HUES48 (cell line): ENCODE results near the gene GPR162.

Source experiments
- H3K27ac ChIP-seq: one replicate; pipeline ENCODE4 v1.7.0; 2013; ENCODE audit warnings: low read depth, low read length, inconsistent platforms
- H3K27me3 ChIP-seq: 2 replicates; pipeline ENCODE4 v1.6.1; 2013; ENCODE audit warnings: mild to moderate bottlenecking, low read length; ENCODE audit not compliant: control insufficient read depth, insufficient read depth
- H3K36me3 ChIP-seq: 2 replicates; pipeline ENCODE4 v1.6.1; 2013; ENCODE audit warnings: low read length; ENCODE audit not compliant: control insufficient read depth, insufficient read depth
- H3K4me1 ChIP-seq: 2 replicates; pipeline ENCODE4 v1.6.1; 2013; ENCODE audit warnings: mild to moderate bottlenecking, low read length; ENCODE audit not compliant: control insufficient read depth, insufficient read depth
- H3K4me3 ChIP-seq: 2 replicates; pipeline ENCODE4 v1.5.1; 2013; ENCODE audit warnings: mild to moderate bottlenecking, low read depth, low read length
- H3K9ac ChIP-seq: 2 replicates; pipeline ENCODE4 v1.6.1; 2013; ENCODE audit warnings: mild to moderate bottlenecking, low read depth, low read length, moderate library complexity
- H3K9me3 ChIP-seq: 2 replicates; pipeline ENCODE4 v1.6.1; 2013; ENCODE audit warnings: low read length; ENCODE audit not compliant: control insufficient read depth, insufficient read depth

GPR162 gene

DNA sequence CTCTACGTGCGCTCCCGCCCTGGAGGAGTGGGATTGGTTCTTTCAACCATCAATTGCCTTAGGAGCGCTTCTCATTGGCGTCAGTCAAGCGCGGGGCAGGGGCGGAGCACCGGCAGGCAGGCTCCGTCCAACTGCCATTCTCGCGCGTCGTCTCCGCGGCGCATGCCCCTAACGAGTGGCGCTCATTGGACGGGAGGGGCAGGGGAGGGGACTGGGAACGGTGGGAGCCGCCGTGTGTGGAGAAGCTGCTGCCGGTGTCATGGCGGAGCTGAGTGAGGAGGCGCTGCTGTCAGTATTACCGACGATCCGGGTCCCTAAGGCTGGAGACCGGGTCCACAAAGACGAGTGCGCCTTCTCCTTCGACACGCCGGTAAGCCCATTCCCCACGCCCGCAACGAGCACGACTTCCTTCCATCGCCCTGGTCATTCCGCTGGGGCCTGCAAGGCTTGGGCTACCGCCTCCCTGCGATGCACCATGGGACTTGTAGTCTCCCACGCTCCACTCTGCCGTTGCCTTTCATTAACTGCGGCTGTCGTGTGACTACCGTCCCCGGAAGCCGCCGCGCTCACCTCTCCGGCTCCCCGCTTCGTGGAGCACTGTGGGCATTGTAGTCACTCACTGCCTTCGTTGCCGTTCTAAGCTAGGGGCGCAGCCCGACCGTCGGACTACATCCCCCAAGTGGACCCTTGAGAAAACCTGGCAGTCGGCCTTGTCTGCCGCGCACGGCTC, 30.5 kb downstream of the GPR162 start, which contains the start of gene USP5:
USP5 (plus strand) TSS at position 230 of the 730 bp plus-strand sequence; CDS start at position 260, 30 bp downstream.
- Histone ChIP-seq H3K36me3 (peaks cover 47% of the 10 kb centered on the region), H3K27ac (peak within 1 kb of the TSS; percentile 85), H3K4me3 (peak within 1 kb of the TSS; percentile 88), H3K9ac (peak within 1 kb of the TSS; percentile 62), H3K27me3 (no peaks in the 10 kb centered on the region), H3K4me1 (peaks cover 10% of the 10 kb centered on the region), H3K9me3 (no peaks in the 10 kb centered on the region)

DNA sequence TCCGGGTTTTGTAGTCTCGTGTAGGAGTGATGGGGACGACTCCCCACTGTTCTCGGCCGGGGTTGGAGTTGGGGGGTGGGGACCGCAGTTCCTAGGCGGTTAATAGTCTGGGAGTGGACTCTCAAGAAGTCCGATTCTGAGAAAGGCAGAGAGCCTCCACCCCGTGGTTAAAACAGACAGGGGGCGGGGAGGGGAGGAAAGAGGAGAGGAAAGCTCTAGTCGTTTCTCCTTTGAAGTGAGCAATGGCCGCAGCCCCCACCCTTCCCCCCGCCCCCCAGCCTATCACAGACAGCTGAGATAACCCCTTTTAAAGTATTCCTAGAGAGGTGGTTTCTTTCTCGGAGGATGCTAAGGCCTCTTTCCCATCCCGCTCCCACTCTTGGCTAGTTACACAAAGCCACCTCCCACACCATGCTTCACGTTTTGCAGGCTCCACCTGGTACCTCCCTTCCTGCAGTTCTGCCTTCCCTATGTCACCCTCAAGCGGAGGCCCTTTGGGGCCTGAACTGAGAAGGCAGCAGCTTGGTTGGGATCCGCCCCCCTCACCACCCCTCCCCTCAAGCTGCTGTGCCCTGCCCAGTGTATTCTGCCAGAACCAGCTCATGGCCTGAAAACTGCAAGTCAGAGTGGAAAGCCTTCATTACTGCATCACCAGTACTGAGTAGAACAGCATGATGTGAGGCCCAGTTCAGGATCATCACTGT, 31.2 kb downstream of the GPR162 start:
- Histone ChIP-seq H3K27ac (peak overlapping the region; percentile 77), H3K9me3 (no peaks in the 10 kb centered on the region), H3K9ac (no peak overlapping the region), H3K27me3 (no peaks in the 10 kb centered on the region), H3K4me3 (peak overlapping the region; percentile 88), H3K36me3 (peaks cover 47% of the 10 kb centered on the region), H3K4me1 (peaks cover 10% of the 10 kb centered on the region)

DNA sequence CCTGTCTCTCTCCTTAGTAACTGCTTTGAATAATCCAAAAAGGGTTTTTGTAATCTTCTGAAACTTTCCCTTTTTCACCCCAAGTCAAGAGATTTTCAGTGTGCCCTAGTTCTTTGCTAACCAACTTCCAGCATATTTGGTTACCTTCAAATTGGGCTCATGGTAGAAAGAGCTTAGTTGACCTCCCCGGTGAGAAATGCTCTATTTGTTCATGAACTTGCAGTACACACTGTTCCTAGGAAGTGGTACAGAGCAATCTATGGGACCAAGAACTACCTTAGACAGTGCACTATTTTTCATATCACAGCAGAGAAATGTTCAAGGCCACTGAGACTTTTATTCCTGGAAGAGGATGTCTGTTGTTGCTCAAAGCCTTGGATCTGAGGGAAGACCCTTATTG, 32.0 kb downstream of the GPR162 start:
- Histone ChIP-seq H3K27ac (peak overlapping the region; percentile 77), H3K9me3 (no peaks in the 10 kb centered on the region), H3K4me3 (no peak overlapping the region; the same call in 1 of the 2 replicates)

DNA sequence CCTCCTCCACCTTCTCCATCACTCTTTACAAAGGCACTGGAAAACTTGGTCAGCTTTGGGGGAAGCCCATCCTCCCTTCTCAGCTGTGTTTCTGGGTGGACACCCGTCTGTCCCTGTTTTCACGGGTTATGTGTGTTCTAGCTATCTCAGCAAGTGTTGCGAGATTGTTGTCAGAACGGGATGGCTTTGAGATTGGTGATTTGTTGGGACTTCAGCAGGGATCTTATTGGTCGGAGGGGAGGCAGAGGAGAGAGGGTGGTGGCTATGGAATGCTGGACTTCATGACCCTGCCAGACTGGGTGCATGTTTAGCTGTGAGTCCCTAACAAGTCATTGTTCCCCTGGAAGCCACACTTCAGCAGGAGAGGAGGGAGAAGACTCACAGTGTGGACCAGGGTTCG, 32.4 kb downstream of the GPR162 start:
- Histone ChIP-seq H3K9ac (no peak overlapping the region), H3K27me3 (no peaks in the 10 kb centered on the region), H3K9me3 (no peaks in the 10 kb centered on the region), H3K36me3 (peaks cover 49% of the 10 kb centered on the region), H3K4me3 (no peak overlapping the region), H3K4me1 (peaks cover 10% of the 10 kb centered on the region), H3K27ac (no peak overlapping the region)

More for the DNA sequence above, 32.0 kb downstream of the GPR162 start:
- Histone ChIP-seq H3K9ac (no peak overlapping the region), H3K4me1 (peaks cover 10% of the 10 kb centered on the region), H3K27me3 (no peaks in the 10 kb centered on the region), H3K36me3 (peaks cover 49% of the 10 kb centered on the region)

DNA sequence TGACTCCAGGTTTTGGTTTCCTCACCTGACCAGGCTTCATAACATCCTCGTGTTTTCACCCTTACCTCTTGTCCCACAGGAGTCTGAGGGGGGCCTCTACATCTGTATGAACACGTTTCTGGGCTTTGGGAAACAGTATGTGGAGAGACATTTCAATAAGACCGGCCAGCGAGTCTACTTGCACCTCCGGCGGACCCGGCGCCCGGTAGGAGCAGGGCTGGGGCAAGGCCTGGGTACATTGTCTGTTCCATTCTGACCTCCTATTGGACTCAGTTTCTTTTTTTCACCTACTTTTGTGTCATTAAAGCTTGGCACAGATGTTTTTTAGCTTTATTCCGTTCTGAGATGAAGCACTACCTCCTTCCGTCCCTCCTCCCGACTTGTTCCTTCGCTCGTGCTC, 33.7 kb downstream of the GPR162 start:
- peaks cover 52% of the 10 kb centered on the region for H3K36me3 ChIP-seq

DNA sequence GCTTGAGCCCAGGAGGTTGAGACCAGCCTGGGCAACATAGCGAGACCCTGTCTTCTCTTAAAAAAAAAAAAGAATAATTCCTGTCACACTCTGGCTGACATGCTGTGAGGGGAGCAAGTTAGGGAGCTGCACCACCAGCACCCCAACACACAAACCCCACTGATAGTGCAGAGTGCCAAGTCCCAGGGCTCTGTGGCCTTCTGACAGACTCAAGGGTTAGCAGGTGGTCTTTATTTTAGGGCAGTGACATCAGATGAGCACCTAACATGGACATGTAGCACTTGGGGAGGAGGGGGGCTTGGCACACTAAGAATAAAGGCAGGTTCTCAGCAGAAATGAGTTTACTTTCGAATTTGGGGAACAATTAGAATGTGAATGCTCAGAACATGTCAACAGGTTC, 37.2 kb downstream of the GPR162 start:
- Histone ChIP-seq H3K4me3 (no peak overlapping the region), H3K4me1 (0 out of 2 replicates have a peak, but pooled peaks cover under 1% of the 10 kb centered on the region), H3K27ac (no peak overlapping the region), H3K9me3 (no peaks in the 10 kb centered on the region), H3K36me3 (peaks cover 86% of the 10 kb centered on the region), H3K27me3 (no peaks in the 10 kb centered on the region), H3K9ac (no peak overlapping the region)

More for the DNA sequence above, 33.7 kb downstream of the GPR162 start:
- Histone ChIP-seq H3K27ac (no peak overlapping the region), H3K9ac (no peak overlapping the region), H3K9me3 (no peaks in the 10 kb centered on the region), H3K27me3 (no peaks in the 10 kb centered on the region), H3K4me1 (peaks cover 10% of the 10 kb centered on the region), H3K4me3 (no peak overlapping the region)

DNA sequence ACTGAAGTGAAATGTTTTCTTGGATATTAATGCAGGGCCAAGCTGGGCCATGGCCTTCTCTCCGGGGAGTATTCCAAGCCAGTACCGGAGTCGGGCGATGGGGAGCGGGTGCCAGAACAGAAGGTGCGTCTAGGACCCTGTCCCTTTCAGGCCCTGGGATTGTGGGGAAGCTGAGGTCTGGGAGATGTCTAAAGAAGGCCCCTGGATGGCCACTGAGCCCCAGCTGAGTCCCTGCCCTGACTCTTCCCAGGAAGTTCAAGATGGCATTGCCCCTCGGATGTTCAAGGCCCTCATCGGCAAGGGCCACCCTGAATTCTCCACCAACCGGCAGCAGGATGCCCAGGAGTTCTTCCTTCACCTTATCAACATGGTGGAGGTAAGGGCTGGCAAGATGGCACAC, 38.5 kb downstream of the GPR162 start:
- H3K9ac ChIP-seq: no peak overlapping the region
- no peak overlapping the region for H3K27ac ChIP-seq
- H3K9me3 ChIP-seq: no peaks in the 10 kb centered on the region
- no peak overlapping the region for H3K4me3 ChIP-seq
- peaks cover 97% of the 10 kb centered on the region for H3K36me3 ChIP-seq
- H3K27me3 ChIP-seq: no peaks in the 10 kb centered on the region
- H3K4me1 ChIP-seq: no peaks in the 10 kb centered on the region

DNA sequence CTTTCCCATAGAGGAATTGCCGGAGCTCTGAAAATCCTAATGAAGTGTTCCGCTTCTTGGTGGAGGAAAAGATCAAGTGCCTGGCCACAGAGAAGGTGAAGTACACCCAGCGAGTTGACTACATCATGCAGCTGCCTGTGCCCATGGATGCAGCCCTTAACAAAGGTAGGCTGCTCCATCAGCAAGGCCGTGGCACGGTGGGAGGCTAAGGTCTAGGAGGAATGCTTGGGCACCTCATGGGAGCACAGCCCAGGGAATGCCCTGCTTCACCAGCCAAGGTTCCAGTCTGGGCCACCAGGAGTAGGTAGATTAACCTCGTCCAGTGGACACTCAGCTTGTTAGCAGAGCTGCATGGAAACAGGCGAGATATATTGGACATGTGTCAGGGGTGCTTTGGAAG, 39.3 kb downstream of the GPR162 start:
- H3K27me3 ChIP-seq: no peaks in the 10 kb centered on the region
- peaks cover 97% of the 10 kb centered on the region for H3K36me3 ChIP-seq
- H3K9ac ChIP-seq: no peak overlapping the region
- peaks cover 4% of the 10 kb centered on the region for H3K4me1 ChIP-seq
- H3K27ac ChIP-seq: no peak overlapping the region
- H3K4me3 ChIP-seq: no peak overlapping the region
- no peaks in the 10 kb centered on the region for H3K9me3 ChIP-seq

DNA sequence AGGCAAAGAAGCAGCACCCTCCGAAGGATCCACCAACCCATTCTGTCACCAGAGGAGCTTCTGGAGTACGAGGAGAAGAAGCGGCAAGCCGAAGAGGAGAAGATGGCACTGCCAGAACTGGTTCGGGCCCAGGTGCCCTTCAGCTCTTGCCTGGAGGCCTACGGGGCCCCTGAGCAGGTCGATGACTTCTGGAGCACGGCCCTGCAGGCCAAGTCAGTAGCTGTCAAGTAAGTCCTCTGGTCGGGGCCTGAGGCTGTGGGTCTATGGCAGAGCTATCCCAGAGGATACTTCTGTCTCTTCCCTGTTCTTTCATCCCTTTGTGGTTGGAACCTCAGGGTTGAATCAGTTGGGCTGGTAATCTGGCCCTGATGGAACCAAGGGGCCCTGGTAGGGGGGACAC, 39.8 kb downstream of the GPR162 start:
- Histone ChIP-seq H3K4me1 (peaks cover 7% of the 10 kb centered on the region), H3K9ac (no peak overlapping the region), H3K9me3 (no peaks in the 10 kb centered on the region), H3K27me3 (no peaks in the 10 kb centered on the region), H3K36me3 (peaks cover 94% of the 10 kb centered on the region), H3K27ac (no peak overlapping the region), H3K4me3 (no peak overlapping the region)

DNA sequence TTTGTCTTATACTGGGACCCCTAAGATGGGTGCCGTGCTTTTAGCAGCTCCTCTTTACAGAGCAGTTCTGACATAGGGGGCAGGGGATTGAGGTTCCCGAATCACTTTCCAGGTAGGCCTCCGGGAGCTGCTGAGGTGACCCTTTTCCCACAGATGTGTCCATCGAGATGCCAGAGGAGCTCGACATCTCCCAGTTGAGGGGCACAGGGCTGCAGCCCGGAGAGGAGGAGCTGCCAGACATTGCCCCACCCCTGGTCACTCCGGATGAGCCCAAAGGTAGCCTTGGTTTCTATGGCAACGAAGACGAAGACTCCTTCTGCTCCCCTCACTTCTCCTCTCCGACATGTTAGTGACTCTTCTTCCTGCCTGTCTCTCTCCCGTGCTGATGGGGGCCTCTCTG, 41.4 kb downstream of the GPR162 start:
- H3K36me3 ChIP-seq: peaks cover 78% of the 10 kb centered on the region
- H3K27ac ChIP-seq: no peak overlapping the region
- H3K9me3 ChIP-seq: no peaks in the 10 kb centered on the region
- no peak overlapping the region for H3K9ac ChIP-seq
- H3K4me3 ChIP-seq: no peak overlapping the region
- H3K4me1 ChIP-seq: peaks cover 13% of the 10 kb centered on the region
- H3K27me3 ChIP-seq: no peaks in the 10 kb centered on the region
